BJ (cell line): ENCODE results near the gene RAPGEF6. TPM values are rescaled to one million over a fixed set of nuclear protein-coding genes. Genes with fewer than 3 reads are reported as not detected.

Experiments
- CTCF ChIA-PET: fragments of 350-600 bp; formaldehyde crosslinking; extraction: SDS; loops from one replicate; lab custom pipeline; 2021; ENCODE audit warnings: antibody characterized with exemption, inconsistent platforms; lab: Yijun Ruan, JAX
- POLR2A ChIA-PET: fragments of 300-600 bp; sonication (Branson Sonifier 250); formaldehyde crosslinking; extraction: SDS; loops from one replicate; lab custom pipeline; 2021; ENCODE audit warnings: antibody characterized with exemption; lab: Charles Lee
- DNase-seq: peaks from one replicate; pipeline ENCODE4 v3.0.0-alpha.2; 2011; ENCODE audit warnings: low read depth
- H3K27me3 ChIP-seq: 2 replicates; pipeline ENCODE4 v1.6.0; 2011; ENCODE audit warnings: low read length; ENCODE audit not compliant: control insufficient read depth, insufficient read depth
- H3K36me3 ChIP-seq: 2 replicates; pipeline ENCODE4 v1.5.1; 2011; ENCODE audit warnings: low read length; ENCODE audit not compliant: control insufficient read depth, insufficient read depth
- H3K4me3 ChIP-seq: 2 replicates; pipeline ENCODE4 v1.5.1; 2011; ENCODE audit warnings: low read depth, mild to moderate bottlenecking, control low read depth, low read length
- CTCF ChIP-seq: IDR thresholded peaks from 2 replicates; pipeline ENCODE4 v1.5.1; 2011; ENCODE audit warnings: low read depth, mild to moderate bottlenecking, control low read depth, inconsistent platforms, low read length, moderate library complexity; ENCODE audit not compliant: insufficient read depth
- polyA plus RNA-seq: library from polyadenylated mRNA; depleted of rRNA; stranded (reverse); fragments of >200 nt; gene quantifications from 2 replicates; pipeline ENCODE4 v1.2.3, GENCODE V29; 2011

Gene RAPGEF6
- polyA plus RNA-seq, 1 experiment, result 6.2 TPM

- no peaks in the 10 kb centered on the region for H3K36me3 ChIP-seq
- CTCF ChIA-PET, result interaction anchor here (1.2 kb wide), 1 partner anchor 46 kb away, joined by 3 read pairs; no protein-coding TSS in a partner anchor
- peak overlapping the region; percentile 54 for H3K4me3 ChIP-seq
- POLR2A ChIA-PET, result interaction anchor here (0.5 kb wide), 1 partner anchor 120 kb away, joined by 15 read pairs; no protein-coding TSS in a partner anchor
- H3K27me3 ChIP-seq, result no peaks in the 10 kb centered on the region
- no peak for DNase-seq
- TF ChIP-seq CTCF, result no peak
Measured at GRCh38 chr5:131635684-131636572, 899 bp upstream of the RAPGEF6 start.

- POLR2A ChIA-PET, result no interaction called here
- no peak for DNase-seq
Measured at GRCh38 chr5:131634666-131634995, 398 bp downstream of the RAPGEF6 start.

DNA sequence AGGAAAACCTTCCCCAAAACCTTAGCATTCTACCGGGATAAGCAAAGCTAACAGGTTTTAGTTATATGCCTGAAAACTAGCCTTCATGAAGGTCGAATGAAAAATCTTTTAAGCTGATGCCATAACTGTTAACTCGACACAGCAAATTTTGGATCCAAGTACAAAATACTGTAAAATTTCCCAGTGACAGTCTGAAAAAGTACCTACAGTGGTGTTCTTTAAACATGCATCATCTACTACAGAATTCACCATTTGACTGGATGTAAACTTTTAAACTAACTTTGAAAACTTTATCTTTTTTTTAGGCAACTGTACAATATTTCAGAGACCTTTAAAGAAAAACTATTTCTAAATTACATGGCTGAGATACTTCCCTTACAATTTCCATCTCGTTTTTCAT, 791 bp downstream of the RAPGEF6 start:
- POLR2A ChIA-PET, result no interaction called here
- DNase-seq, result no peak
- no peaks in the 10 kb centered on the region for H3K36me3 ChIP-seq
- H3K27me3 ChIP-seq, result no peaks in the 10 kb centered on the region
- H3K4me3 ChIP-seq, result peak overlapping the region; percentile 95
- no peak for TF ChIP-seq CTCF
- CTCF ChIA-PET, result interaction anchor here (0.6 kb wide), 1 partner anchor 18 kb away, joined by 3 read pairs; no protein-coding TSS in a partner anchor

More at GRCh38 chr5:131634666-131634995, 398 bp downstream of the RAPGEF6 start:
- peak overlapping the region; percentile 95 for H3K4me3 ChIP-seq
- no peaks in the 10 kb centered on the region for H3K36me3 ChIP-seq
- CTCF ChIA-PET, result no interaction called here
- TF ChIP-seq CTCF, result peak; percentile 24; the same call in 1 of the 2 replicates
- H3K27me3 ChIP-seq, result no peaks in the 10 kb centered on the region

DNA sequence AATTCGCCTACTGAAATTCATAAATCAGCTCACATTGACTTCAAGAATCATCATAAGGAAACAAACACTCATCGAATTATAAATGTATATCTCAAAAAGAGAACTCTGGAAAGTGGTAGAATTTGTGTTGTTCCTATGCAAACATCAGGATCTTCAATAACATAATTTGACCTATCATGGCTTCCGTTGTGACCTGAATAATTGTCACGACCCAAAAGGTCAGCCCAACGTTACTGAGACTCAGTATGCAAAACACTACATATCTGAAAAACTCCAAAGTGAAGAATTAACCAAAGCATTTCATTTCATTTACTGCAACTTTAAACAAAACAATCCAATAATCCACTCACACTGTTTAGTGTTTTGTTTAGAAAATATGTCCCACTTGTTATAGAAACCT, 1.2 kb downstream of the RAPGEF6 start:
- POLR2A ChIA-PET, result no interaction called here
- no peaks in the 10 kb centered on the region for H3K36me3 ChIP-seq
- TF ChIP-seq CTCF, result no peak
- DNase-seq, result no peak
- no peaks in the 10 kb centered on the region for H3K27me3 ChIP-seq
- peak overlapping the region; percentile 95 for H3K4me3 ChIP-seq
- CTCF ChIA-PET, result interaction anchor here (0.6 kb wide), 1 partner anchor 18 kb away, joined by 3 read pairs; no protein-coding TSS in a partner anchor

DNA sequence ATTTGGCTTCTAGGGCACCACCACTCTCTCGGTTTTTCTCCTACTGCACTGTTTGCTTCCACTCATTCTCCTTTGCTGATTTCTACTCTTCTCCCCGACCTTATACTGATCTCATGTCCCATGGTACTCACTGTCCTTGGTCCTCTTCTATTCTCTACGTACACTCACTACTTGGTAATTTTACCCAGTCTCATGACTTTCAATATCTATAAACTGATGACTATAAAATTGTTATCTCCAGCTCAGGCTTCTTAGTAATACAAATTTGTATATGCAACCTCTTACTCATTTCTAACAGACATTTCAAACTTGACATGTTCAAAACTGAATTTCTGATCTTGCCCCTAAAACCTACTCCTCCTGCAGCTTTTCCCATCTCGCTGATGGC, 4.1 kb downstream of the RAPGEF6 start:
- H3K27me3 ChIP-seq, result no peaks in the 10 kb centered on the region
- ChIA-PET POLR2A (no interaction called here), CTCF (interaction anchor here (1.4 to 2.0 kb wide), 2 partner anchors 42 to 377 kb away, joined by 3 to 7 read pairs; no protein-coding TSS in a partner anchor)
- TF ChIP-seq CTCF, result no peak
- no peak for DNase-seq
- H3K36me3 ChIP-seq, result no peaks in the 10 kb centered on the region
- no peak overlapping the region for H3K4me3 ChIP-seq
